HG03095 (cell line): Measurements from ENCODE around the gene MAGEA11.
"Not testable (repeated sequence)": the region's sequence is repeated elsewhere in the genome, so short reads cannot be mapped to it uniquely, and the experiment has no call there.

Experiments used
- ATAC-seq: cut with Tn5 transposase; IDR thresholded peaks from one replicate; pipeline ENCODE4 v1.9.1; 2021; ENCODE audit warnings: moderate library complexity; ENCODE audit not compliant: unreplicated experiment

MAGEA11 gene

DNA sequence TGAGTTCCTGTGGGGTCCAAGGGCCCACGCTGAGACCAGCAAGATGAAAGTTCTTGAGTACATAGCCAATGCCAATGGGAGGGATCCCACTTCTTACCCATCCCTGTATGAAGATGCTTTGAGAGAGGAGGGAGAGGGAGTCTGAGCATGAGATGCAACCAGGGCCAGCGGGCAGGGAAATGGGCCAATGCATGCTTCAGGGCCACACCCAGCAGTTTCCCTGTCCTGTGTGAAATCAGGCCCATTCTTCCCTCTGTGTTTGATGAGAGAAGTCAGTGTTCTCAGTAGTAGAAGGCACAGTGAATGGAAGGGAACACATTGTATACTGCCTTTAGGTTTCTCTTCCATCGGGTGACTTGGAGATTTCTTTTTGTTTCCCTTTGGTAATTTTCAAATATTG lies 4.8 kb downstream of the MAGEA11 start:
- ATAC-seq, result no peak

DNA sequence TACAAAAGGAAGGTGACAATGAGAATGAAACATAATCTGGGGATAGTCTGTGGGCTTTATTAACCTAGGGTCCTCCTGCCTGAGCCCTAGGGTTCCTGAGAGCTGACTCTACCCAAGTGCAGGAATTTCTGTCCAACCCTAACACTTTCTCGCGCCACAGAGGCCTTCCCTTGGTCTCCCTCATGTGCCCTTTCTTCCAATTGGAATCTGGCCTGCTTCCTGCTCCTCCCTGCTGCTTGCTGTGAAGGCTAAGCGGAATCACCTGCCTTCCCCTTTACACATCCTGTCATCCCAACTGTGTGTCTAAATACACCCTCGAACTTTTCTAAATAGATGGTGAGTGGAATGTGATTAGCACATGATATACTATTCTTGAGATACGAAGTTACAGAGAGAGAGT lies 5.9 kb downstream of the MAGEA11 start:
- ATAC-seq, result no peak

DNA sequence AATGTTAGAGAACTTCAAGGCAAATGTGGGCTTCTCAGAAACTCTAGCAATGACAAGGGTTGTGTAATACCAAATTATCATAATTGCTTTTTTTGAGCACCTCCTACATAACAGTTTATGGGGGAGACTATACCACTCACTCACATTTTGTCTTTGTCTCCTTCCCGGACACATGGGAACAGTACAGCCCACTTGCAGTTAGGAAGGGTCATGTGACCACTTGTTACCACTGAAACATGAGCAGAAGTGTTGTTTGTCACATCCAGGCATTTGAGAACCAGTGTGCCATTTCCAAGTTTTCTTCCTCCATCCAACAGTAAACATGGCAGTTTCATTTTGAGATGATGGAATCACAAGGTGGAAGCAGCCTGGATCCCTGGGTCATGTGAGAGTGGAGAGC lies 6.9 kb downstream of the MAGEA11 start:
- no peak for ATAC-seq

DNA sequence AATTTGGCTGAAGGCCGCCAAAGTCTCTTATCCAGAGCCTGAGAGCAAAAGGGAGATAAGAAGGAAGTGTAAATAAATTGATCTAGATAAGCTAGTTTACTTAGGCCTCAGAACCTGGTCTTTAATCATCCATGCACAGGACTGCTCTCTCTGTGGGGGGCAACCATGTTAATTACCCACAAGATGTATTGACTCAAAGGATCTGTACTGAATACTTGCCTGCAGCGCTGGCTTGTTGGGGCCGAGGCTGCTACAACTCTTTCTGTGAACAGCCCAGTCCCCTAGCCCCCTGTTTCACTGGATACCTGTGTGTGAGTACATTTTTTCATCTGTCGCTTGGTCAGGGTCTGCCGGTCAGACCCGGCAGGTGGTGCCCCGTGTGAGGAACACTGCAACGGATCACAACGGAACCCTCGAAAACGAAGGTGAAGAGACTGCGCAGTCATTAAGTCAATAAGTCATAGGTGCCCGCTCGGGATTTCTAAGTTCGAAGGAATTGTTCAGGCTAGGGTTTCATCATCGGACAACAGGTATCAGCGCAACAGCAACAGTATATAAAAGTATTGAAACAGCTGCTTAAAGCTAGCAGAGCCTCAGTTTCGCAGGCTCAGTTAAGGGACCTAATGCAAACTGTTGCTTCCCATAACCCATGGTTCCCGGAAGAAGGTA lies 8.3 kb downstream of the MAGEA11 start:
- ATAC-seq, result no peak

DNA sequence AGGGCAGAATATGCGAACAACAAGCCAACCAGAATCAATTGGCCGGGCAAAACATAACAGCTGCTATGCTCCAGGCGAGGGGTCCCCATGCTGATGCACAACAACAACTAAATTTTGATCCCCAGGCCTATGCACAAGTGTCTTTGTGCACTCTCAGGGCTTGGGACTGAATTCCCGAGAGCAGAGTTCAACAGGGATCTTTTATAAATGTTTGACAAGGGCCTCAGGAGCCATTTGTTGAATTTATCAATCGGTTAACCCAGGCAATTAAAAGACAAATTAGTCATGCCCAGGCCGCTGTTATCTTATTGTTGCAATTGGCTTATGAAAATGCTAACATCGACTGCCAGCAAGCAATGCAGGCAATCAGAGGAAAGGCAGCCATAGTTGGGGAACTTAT lies 9.4 kb downstream of the MAGEA11 start:
- ATAC-seq, result not testable (repeated sequence)

DNA sequence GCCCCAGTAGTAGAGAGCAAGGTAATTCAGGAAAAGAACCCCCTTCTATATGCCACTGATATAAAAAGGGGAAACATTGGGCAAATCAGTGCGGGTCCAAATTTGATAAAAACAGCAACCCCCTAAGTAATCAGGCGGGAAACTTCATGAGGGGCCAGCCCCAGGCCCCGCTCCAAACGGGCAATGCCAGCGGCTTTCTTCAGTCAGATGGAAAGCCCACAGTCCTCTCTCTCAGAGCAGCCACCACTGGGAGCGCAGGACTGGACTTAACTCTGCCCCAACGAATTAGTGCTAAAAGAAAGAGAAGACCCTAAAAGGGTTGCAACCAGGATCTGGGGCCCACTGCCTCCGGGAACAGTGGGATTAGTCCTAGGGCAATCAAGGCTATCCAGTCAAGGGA lies 9.9 kb downstream of the MAGEA11 start:
- no peak for ATAC-seq

DNA sequence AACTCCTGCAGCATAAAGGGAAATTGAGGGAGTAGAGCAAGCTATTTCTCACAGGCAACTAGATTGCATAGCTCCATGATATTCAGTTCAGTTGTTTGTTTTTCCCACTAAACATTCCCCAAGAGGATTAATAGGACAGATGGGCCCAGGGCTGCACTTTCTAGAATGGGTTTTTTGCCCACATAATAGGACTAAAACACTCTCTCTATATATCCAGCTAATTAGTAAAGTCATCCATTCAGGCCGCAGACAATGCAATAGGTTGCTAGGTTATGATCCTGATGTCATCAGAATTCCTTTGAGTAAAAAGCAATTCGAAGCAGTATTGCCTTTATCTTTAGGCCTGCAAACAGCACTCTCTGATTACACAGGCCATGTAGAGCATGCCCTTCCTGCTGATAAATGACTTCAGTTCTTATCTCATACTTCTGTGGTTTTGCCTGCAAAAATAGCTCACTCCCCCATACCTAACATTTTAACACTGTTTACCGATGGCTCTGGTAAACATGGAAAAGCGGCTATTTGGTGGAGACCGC lies 11.8 kb downstream of the MAGEA11 start:
- not testable (repeated sequence) for ATAC-seq

DNA sequence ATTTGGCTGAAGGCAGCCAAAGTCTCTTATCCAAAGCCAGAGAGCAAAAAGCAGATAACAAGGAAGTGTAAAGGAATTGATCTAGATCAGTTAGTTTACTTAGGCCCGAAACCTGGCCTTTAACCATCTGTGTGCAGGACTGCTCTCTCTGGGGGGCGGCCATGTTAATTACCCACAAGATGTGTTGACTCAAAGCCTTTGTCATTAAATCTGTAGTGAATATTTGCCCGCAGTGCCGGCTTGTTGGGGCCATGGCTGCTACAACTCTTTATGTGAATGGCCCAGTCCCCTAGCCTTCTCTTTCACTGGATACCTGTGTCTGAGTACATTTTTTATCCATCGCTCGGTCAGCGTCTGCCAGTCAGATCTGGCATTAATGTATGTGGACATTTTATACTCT lies 15.4 kb downstream of the MAGEA11 start:
- ATAC-seq, result not testable (repeated sequence)

DNA sequence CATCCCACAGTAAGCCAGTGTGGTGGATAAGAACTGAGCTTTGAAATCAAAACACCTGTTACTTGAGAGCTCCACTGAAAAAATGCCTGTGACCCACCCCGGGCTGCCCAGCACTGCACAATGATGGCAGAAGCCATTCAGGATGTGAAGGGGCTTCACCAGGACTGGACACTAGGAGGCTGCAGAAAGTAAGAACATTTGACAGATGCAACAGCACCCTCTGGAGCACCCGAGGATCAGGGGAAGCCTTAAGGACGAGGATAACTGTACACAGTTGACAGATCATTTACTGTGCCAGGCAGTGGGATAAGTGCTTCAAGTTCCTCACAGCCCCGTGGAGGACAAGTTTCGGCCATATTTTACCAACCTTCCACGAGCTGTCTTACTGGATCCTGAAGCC lies 30.4 kb downstream of the MAGEA11 start:
- not testable (repeated sequence) for ATAC-seq

DNA sequence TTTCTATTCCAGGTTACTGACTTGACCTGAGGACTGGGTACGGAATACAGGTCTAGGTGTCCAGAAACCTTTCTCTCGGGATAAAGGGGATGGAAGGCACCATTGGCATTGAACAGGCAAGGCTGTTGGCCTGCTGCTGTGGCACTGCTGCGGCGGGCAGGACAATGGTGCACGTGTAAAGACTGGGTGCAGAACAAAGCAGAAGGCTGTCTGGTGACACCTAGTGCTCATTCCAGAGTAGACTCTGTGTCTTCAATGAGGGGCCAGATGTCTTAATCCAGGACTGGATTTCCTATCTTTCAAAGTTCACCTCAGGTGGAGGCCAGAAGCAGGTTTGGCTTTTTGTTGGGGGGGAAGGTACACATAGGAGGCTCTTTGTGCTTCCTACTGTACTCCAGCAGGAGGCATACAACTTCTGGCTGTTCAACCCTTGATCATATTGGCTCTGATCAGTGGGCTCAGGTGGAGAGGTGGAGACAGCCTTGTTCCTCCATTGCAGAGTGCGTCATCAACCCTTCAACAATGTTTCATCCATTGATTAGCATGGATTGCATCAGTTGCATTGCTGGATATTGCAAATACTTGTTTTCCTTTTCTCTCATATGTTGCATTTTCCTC lies 34.6 kb downstream of the MAGEA11 start:
- ATAC-seq, result not testable (repeated sequence)

DNA sequence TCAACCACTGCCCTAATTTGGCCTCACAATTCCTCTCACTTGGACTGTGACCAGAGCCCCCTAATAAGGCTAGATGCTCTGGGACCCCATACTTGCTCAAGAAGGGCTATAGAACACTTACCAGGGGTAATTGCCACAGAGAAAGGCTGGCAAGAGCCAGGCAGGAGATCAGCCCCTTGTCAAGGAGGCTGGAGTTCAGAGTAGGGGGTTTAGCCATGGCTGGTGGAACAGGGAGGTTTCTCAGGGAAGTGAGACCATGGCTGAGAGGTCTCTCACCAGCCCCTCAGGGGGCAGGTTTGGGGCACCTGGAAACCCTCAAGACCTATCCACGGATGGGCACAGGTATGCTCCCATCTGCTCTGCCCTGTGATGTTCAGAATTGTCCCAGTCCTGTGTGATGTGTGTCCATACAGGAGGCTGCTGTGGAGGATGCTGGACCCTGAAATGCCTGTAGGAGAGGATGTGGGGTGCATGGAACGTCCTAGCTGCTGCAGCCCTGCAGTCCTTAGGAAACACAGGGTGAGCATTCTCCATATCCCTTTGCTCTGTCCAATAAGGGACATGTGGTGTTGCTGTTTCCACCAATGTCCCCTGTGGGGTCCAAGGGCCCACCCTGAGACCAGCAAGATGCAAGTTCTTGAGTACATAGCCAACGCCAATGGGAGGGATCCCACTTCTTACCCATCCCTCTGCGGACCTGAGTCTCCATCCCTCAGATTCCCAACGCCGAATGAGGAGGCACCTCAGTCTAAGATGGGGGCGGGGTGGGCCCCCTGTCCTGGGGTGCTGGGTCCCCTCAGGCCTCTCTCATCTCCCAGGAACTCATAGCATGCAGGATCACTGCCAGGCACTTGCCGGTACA lies 45.6 kb downstream of the MAGEA11 start:
- ATAC-seq, result no peak

DNA sequence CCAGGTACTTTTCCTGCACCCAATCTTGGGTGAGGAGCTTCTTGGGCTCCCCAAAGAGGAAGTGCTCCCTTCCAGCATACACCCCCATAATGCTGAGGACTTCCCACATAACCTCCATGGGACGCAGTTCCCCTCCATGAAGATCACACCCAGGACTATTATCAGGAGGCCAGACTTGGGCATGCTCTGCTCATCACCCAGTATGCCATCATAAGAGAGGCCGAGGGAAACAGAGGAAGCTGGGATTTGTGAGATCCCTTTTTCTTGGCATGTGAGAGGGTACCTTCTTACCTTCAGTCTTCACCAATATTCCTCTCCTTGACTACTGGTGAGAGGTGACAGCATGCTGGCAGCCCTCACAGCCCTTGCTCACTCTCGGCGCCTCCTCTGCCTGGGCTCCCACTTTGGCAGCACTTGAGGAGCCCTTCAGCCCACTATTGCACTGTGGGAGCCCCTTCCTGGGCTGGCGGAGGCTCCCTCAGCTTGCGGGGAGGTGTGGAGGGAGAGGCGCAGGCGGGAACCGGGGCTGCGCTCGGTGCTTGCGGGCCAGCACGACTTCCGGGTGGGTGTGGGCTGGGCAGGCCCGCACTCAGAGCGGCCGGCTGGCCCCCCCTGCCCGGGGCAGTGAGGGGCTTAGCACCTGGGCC lies 46.3 kb downstream of the MAGEA11 start:
- ATAC-seq, result no peak

DNA sequence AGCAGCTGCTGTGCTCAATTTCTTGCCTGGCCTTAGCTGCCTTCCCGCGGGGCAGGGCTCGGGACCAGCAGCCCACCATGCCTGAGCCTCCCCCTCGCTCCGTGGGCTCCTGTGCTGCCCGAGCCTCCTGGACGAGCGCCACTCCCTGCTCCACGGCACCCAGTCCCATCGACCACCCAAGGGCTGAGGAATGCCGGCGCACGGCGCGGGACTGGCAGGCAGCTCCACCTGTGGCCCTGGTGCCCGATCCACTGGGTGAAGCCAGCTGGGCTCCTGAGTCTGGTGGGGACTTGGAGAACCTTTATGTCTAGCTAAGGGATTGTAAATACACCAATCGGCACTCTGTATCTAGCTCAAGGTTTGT lies 46.8 kb downstream of the MAGEA11 start:
- ATAC-seq, result not testable (repeated sequence)

DNA sequence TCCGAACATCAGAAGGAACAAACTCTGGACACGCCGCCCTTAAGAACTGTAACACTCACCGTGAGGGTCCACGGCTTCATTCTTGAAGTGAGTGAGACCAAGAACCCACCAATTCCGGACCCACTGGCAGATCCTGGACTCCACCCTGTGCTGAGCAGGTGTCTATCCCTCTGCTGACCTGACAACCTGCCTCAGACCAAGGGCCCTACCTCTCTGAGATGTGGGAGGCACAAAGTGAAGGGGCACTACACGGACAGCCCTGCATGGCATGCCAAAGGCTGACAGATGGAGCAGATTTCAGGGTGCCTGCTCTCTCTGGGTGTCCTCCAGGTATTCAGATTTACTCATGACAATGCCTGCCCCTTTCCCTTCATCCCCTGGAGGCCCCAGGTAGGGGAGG lies 48.0 kb downstream of the MAGEA11 start:
- no peak for ATAC-seq

DNA sequence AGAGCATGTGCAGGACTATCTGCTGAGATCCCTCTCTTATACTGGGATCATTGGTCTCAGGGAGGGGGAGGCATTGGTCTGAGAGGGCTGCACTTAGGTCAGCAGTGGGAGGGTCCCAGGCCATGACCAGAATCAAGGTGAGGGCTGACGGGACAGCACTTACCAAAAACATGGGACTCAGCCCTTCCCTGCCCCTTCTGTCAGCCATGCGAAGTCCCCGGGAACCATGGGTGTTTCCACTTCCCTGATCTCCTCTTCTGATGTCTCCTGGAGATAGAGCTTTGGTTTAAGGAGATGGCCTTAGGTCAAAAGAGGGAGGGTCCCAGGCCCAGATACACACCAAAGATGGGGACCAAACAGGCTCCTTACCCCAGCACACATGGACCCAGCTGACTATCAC lies 49.1 kb downstream of the MAGEA11 start:
- no peak for ATAC-seq

DNA sequence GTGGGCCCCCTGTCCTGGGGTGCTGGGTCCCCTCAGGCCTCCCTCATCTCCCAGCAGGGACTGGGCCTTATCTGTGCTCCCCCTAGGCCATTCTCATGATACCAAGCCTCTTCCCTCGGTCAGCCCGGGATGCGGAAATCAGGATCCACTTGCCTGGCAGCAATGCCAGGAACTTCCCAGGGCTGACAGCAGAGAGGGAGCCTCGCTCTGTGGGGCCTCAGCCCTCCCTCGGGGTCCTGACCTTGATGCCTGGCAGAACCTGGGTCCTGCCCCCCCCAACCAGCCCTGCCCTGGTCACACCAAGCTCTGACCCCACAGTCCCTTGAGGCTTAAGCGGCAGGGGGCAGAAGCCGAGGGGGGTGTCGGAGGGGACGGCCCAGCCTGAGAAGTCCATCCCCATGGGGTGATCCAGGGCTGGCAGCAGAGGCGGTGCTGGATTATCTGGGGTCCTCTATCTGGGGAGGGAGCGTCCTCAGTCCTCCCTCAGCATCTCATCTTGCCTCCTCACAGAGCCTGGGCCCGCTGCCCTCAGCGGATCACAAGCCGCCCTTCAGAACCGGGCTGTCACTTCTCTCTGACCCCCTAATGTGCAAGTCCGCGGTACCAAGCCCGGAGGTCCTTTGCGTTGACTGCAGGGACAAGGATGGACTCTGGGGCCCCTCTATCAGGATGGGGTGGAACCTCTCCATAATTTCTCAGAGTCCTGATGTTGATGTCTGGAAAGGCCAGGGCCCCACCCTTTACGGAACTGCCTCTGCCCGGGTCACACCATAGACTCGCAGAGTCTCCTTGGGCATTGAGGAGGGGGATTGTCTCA lies 50.2 kb downstream of the MAGEA11 start:
- ATAC-seq, result not testable (repeated sequence)

DNA sequence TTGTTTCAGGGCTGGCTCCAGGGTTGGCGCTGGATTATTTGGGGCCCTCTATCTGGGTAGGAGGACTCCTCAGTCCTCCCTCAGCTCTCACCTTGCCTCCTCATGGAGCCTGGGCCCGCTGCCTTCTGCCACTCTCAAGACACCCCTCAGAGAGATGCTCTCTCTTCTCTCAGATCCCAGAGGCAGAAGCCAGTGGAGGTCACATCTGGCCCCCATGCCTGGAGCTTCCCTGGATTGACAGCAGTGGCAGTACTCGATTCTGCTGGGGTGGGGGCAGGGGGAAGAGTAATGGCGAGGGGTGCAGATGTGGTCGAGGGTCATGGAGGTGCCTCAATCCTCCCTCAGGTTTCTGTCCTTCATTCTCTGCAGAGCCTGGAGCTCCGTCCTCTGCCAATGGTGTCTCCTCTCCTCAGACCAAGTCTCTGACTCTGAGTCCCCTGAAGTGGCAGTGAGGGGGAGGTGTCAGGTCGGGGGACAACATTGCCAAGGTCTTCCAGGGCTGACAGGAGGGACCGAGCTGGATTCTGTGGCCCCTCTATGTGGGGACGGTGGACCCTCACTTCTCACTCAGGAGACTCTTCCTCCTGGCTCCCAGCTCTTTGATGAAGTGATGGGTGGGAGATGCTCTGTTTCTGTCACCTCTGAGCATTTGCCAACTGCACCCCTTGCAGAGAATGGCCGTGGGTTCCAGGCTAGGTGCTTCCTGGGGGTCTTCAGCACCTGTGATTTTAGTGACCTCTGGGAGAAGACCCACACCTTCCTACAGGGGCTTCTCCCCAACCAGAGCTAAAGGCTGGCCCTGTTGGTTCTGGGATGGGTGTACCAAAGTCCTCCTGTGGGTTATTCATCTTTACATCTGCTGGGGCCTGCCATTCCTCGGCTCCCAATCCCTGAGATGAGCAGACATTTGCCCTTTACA lies 51.1 kb downstream of the MAGEA11 start:
- no peak for ATAC-seq
